GM23248 (cell line): ENCODE results near the gene MCTP2.

Experiments
- EZH2 ChIP-seq: fragments of 200-600 bp; sonication (generic); IDR thresholded peaks from 2 replicates; pipeline ENCODE4 v1.6.1; 2018; ENCODE audit warnings: antibody characterized with exemption, mild to moderate bottlenecking; ENCODE audit not compliant: insufficient read depth, poor library complexity, severe bottlenecking
- EZH2phosphoT487 ChIP-seq: fragments of 200-600 bp; sonication (generic); IDR thresholded peaks from 2 replicates; pipeline ENCODE4 v1.6.1; 2018; ENCODE audit warnings: antibody characterized with exemption, moderate library complexity, mild to moderate bottlenecking, low read depth; ENCODE audit not compliant: insufficient read depth

GRCh38 chr15:94532226-94532625 lies 300.9 kb downstream of the MCTP2 start:
- no peak for TF ChIP-seq EZH2
- no peak for TF ChIP-seq EZH2phosphoT487
